Measurements from ENCODE around the gene PDZD2. TPM values are rescaled to one million over a fixed set of nuclear protein-coding genes. Genes with fewer than 3 reads are reported as not detected.

The PDZD2 gene
- total and polyA plus RNA-seq, 8 donors: under 0.01 to 61.3 (median 5.8) TPM

- intact Hi-C loops (cut with DNase I; ENCODE audit: low total_unique reads): loop anchor here (10.0 kb wide), 1 partner anchor 222 kb away; no protein-coding TSS in a partner anchor
Measured at GRCh38 chr5:31806561-31806960, 167.6 kb downstream of the PDZD2 start.

GRCh38 chr5:31807789-31808540 lies 169.0 kb downstream of the PDZD2 start:
- H3K27me3 ChIP-seq: peaks cover 0 to 16% (median 0%) of the 10 kb centered on the region in 3 donors
- H3K36me3 ChIP-seq: no peaks in the 10 kb centered on the region
- no peak for DNase-seq
- H3K4me3 ChIP-seq: no peak overlapping the region
- H3K9me3 ChIP-seq: no peaks in the 10 kb centered on the region
- TF ChIP-seq POLR2A (IDR thresholded peaks at IDR 0.05): no peak
- no peak for TF ChIP-seq EP300 (IDR thresholded peaks at IDR 0.05)
- TF ChIP-seq, protein P1, sequence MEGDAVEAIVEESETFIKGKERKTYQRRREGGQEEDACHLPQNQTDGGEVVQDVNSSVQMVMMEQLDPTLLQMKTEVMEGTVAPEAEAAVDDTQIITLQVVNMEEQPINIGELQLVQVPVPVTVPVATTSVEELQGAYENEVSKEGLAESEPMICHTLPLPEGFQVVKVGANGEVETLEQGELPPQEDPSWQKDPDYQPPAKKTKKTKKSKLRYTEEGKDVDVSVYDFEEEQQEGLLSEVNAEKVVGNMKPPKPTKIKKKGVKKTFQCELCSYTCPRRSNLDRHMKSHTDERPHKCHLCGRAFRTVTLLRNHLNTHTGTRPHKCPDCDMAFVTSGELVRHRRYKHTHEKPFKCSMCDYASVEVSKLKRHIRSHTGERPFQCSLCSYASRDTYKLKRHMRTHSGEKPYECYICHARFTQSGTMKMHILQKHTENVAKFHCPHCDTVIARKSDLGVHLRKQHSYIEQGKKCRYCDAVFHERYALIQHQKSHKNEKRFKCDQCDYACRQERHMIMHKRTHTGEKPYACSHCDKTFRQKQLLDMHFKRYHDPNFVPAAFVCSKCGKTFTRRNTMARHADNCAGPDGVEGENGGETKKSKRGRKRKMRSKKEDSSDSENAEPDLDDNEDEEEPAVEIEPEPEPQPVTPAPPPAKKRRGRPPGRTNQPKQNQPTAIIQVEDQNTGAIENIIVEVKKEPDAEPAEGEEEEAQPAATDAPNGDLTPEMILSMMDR (IDR thresholded peaks at IDR 0.05): no peak
- no peak for TF ChIP-seq POLR2AphosphoS5 (IDR thresholded peaks at IDR 0.05)
- no peak overlapping the region for H3K27ac ChIP-seq
- intact Hi-C loops (cut with DNase I; ENCODE audit: low total_unique reads): loop anchor here (10.0 kb wide), 1 partner anchor 223 kb away; no protein-coding TSS in a partner anchor
- H3K4me1 ChIP-seq: no peaks in the 10 kb centered on the region
- WGBS, 5 donors: 78 to 87% (median 81%) methylated on average over 11 of the region's 11 CpGs

More at GRCh38 chr5:31806561-31806960, 167.6 kb downstream of the PDZD2 start:
- H3K36me3 ChIP-seq: no peaks in the 10 kb centered on the region
- H3K4me1 ChIP-seq: no peaks in the 10 kb centered on the region
- DNase-seq: no peak
- no peak overlapping the region for H3K4me3 ChIP-seq
- H3K27me3 ChIP-seq: peaks cover 0 to 16% (median 0%) of the 10 kb centered on the region in 3 donors
- H3K9me3 ChIP-seq: no peaks in the 10 kb centered on the region
- TF ChIP-seq EP300 (IDR thresholded peaks at IDR 0.05) (no peak), POLR2AphosphoS5 (IDR thresholded peaks at IDR 0.05) (no peak)
- TF ChIP-seq, protein P1 (IDR thresholded peaks at IDR 0.05): no peak
- WGBS, 5 donors: 77 to 88% (median 82%) methylated on average over 6 of the region's 6 CpGs
- no peak overlapping the region for H3K27ac ChIP-seq

DNA sequence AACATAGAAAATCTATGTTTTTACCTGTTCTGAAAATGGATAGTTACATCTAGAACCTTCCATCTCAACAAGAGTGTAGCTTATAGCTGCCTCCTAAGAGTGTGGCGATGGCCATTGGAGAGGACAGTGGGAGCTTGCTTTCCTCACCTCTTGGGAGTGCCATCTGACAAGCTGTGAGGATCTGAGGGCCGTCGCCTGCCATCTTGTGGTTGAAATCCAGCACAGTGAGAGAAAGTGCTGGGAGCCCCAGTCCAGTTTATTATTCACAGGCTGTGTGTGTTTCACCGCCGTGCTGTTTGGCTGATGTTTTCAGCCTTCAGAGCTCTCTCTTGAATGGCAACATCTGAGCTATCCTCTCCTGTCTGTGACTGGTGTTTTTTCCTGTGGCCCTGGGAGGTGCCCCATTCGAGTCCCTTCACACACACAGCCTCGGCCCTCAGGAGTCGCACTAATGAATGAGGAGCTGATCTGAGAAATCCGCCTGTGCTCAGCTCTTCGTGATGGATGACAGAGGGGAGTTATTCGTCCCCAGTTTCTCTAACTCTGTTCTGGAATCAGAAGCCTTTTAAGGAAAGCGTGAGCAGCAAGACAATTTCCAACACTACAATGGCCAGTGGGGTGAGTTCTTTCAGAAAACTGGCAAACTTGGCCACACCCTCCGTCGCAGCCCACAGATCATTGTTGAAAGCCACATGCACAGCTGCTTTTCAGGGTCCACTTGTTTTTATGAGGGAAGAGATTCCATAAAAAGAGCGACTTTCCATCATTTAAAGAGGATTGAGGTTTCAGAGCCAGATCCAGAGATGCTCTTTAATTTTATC lies 170.3 kb downstream of the PDZD2 start:
- WGBS, 5 donors: 41 to 48% (median 45%) methylated on average over 14 to 15 of the region's 15 CpGs
- peak; percentile 55 to 87 for DNase-seq
- TF ChIP-seq POLR2AphosphoS5 (IDR thresholded peaks at IDR 0.05): no peak
- TF ChIP-seq, protein P1 (IDR thresholded peaks at IDR 0.05): peak in 5 of 7 experiments; percentile 38 to 48 (median 42)
- Histone ChIP-seq H3K27me3 (peaks cover 0 to 11% (median 0%) of the 10 kb centered on the region in 3 donors), H3K9me3 (no peaks in the 10 kb centered on the region), H3K4me3 (no peak overlapping the region), H3K36me3 (no peaks in the 10 kb centered on the region), H3K4me1 (no peaks in the 10 kb centered on the region), H3K27ac (no peak overlapping the region)
- intact Hi-C loops (cut with DNase I; ENCODE audit: low total_unique reads): loop anchor here (10.0 kb wide), 1 partner anchor 224 kb away; no protein-coding TSS in a partner anchor

GRCh38 chr5:31811210-31811609 lies 172.3 kb downstream of the PDZD2 start:
- intact Hi-C loops (cut with DNase I; ENCODE audit: low total_unique reads): no loop called here
- peaks cover 0 to 11% (median 0%) of the 10 kb centered on the region in 3 donors for H3K27me3 ChIP-seq

More at GRCh38 chr5:31811210-31811609, 172.3 kb downstream of the PDZD2 start:
- TF ChIP-seq, protein P1 (IDR thresholded peaks at IDR 0.05): no peak
- TF ChIP-seq POLR2AphosphoS5 (IDR thresholded peaks at IDR 0.05): no peak
- TF ChIP-seq EP300 (IDR thresholded peaks at IDR 0.05): no peak
- no peak for TF ChIP-seq POLR2A (IDR thresholded peaks at IDR 0.05)
- no peak overlapping the region for H3K27ac ChIP-seq
- H3K36me3 ChIP-seq: no peaks in the 10 kb centered on the region
- no peaks in the 10 kb centered on the region for H3K9me3 ChIP-seq
- 36 to 67% (median 55%) methylated on average over 1 of the region's 1 CpG for WGBS, 5 donors
- no peaks in the 10 kb centered on the region for H3K4me1 ChIP-seq
- H3K4me3 ChIP-seq: no peak overlapping the region
- DNase-seq: no peak

All from stomach (tissue), 9 donors.